Psoas muscle (tissue), 8 donors: Measurements from ENCODE around the gene RELA. TPM values are rescaled to one million over a fixed set of nuclear protein-coding genes. Genes with fewer than 3 reads are reported as not detected.
A peak's percentile ranks its signal among the peaks of the same experiment; 100 is the strongest.

Source experiments
- ATAC-seq, 4 donors: fragments of 200-7000 bp; cut with Tn5 transposase; one replicate each; pipeline ENCODE4 v1.9.1; 2020; ENCODE audit warnings: moderate library complexity in 3 of 4, mild to moderate bottlenecking in 2 of 4
- DNase-seq, 2 donors: peaks; one replicate each; pipeline ENCODE4 v3.0.0-alpha.2; 2020
- H3K27ac ChIP-seq: fragments of 200-600 bp; one replicate; pipeline ENCODE4 v1.8.0; 2022
- H3K27me3 ChIP-seq, 3 donors: fragments of 200-600 bp in 1 of 3; one replicate each; pipeline versions ENCODE4 v1.6.1 to v1.8.0; 2013 to 2022; ENCODE audit warnings: low read length in 2 of 3, mild to moderate bottlenecking in 2 of 3, moderate library complexity in 1 of 3; ENCODE audit not compliant: insufficient read depth in 3 of 3
- H3K36me3 ChIP-seq, 2 donors: fragments of 200-600 bp in 1 of 2; one replicate each; pipeline versions ENCODE4 v1.6.1 to v1.8.0; 2013 to 2022; ENCODE audit warnings: low read depth in 1 of 2, mild to moderate bottlenecking in 1 of 2, moderate library complexity in 1 of 2; ENCODE audit not compliant: insufficient read depth in 1 of 2
- H3K4me1 ChIP-seq: fragments of 200-600 bp; one replicate; pipeline ENCODE4 v1.8.0; 2022
- H3K4me3 ChIP-seq: fragments of 200-600 bp; one replicate; pipeline ENCODE4 v1.8.0; 2022; ENCODE audit warnings: mild to moderate bottlenecking
- H3K9me3 ChIP-seq: fragments of 200-600 bp; one replicate; pipeline ENCODE4 v1.8.0; 2022
- CTCF ChIP-seq: fragments of 200-600 bp; IDR thresholded peaks from one replicate; pipeline ENCODE4 v1.8.0; 2022; ENCODE audit warnings: antibody characterized with exemption
- WGBS, 3 donors: extraction: QIAGEN DNeasy Blood & Tissue Kit; methylation state at CpG; one replicate each; pipeline versions ENCODE4 v1.1.6 to v1.1.7; 2013; 5-methylcytosine and 5-hydroxymethylcytosine counted together
- intact Hi-C, 2 donors: fragments of 100-400 bp; cut with DNase I; formaldehyde crosslinking; loops; one replicate each; pipeline versions ENCODE4 v1.11.0 to v1.14.2; 2022
- polyA plus RNA-seq, 3 donors: library from polyadenylated mRNA; stranded (reverse); fragments of 200-250 nt; gene quantifications; one replicate each; pipeline ENCODE4 v1.2.3, GENCODE V29; 2013
- total RNA-seq, 4 donors: library from RNA; stranded (reverse); fragmentation: NEBNext Ultra II Directional in 2 of 4; extraction: Animal tissue kit (Norgen Biotek cat#: 25700) in 2 of 4; gene quantifications; one replicate each; pipeline versions ENCODE4 v1.2.1 to v1.2.4, GENCODE V29; 2021 to 2023
- donor health status: healthy with polysubstance abuse.
- donor health status: DM: no; HTN: no; CAD: no; lungs with moderate emphysema.
- donor health status: Bipolar disorder and iron deficiency.
- donor health status: healthy.
- donor health status: DM: yes; HTN: yes; CAD: no.
- donor health status: DM: no; HTN: no; CAD: no.
- donor health status: DM: no; HTN: no; CAD: no.
- donor health status: DM: yes; HTN: yes; CAD: no.

RELA gene
- total and polyA plus RNA-seq, 7 donors = 42.1 to 72.6 (median 64.0) TPM

GRCh38 chr11:65649656-65650546 lies 12.8 kb downstream of the RELA start:
- peaks cover 17% of the 10 kb centered on the region for H3K4me1 ChIP-seq

GRCh38 chr11:65648997-65649493 lies 13.7 kb downstream of the RELA start:
- 58 to 64% (median 62%) methylated on average over 12 of the region's 12 CpGs for WGBS, 3 donors
- H3K27ac ChIP-seq = no peak overlapping the region
- no peak for ATAC-seq
- intact Hi-C loops = no loop called here
- H3K4me3 ChIP-seq = no peak overlapping the region
- H3K36me3 ChIP-seq = peaks cover under 1 to 32% of the 10 kb centered on the region in 2 donors
- no peak for TF ChIP-seq CTCF
- peaks cover 0 to 16% (median 0%) of the 10 kb centered on the region in 3 donors for H3K27me3 ChIP-seq
- no peaks in the 10 kb centered on the region for H3K9me3 ChIP-seq
- DNase-seq = peak in 1 of 2 donors; percentile 52
- H3K4me1 ChIP-seq = peaks cover 17% of the 10 kb centered on the region

More at GRCh38 chr11:65649656-65650546, 12.8 kb downstream of the RELA start:
- Histone ChIP-seq H3K4me3 (no peak overlapping the region), H3K27me3 (peaks cover 0 to 16% (median 0%) of the 10 kb centered on the region in 3 donors), H3K36me3 (peaks cover 3 to 40% of the 10 kb centered on the region in 2 donors), H3K27ac (no peak overlapping the region), H3K9me3 (no peaks in the 10 kb centered on the region)
- intact Hi-C loops = loop anchor here in 1 of 2 donors (5.0 kb wide), 1 partner anchor 108 kb away; no protein-coding TSS in a partner anchor
- 81 to 88% (median 86%) methylated on average over 14 to 16 of the region's 16 CpGs for WGBS, 3 donors
- DNase-seq (peak in 1 of 2 donors; percentile 51), ATAC-seq (no peak)
- no peak for TF ChIP-seq CTCF

GRCh38 chr11:65646958-65647701 lies 15.6 kb downstream of the RELA start:
- Histone ChIP-seq H3K36me3 (peaks cover 0 to 37% of the 10 kb centered on the region in 2 donors), H3K4me3 (peak overlapping the region; percentile 49), H3K4me1 (peaks cover 6% of the 10 kb centered on the region), H3K9me3 (no peaks in the 10 kb centered on the region), H3K27me3 (peaks cover 0 to 16% (median 0%) of the 10 kb centered on the region in 3 donors), H3K27ac (no peak overlapping the region)
- DNase-seq = peak; percentile 51 to 59
- WGBS, 3 donors = 37 to 45% (median 39%) methylated on average over 47 to 87 of the region's 87 CpGs
- peak in 3 of 4 donors; percentile 29 to 51 (median 44) for ATAC-seq
- no peak for TF ChIP-seq CTCF
- intact Hi-C loops = no loop called here

GRCh38 chr11:65646288-65646957 lies 16.3 kb downstream of the RELA start:
- Histone ChIP-seq H3K4me1 (peaks cover 1% of the 10 kb centered on the region), H3K4me3 (no peak overlapping the region), H3K9me3 (no peaks in the 10 kb centered on the region), H3K36me3 (peaks cover 0 to 39% of the 10 kb centered on the region in 2 donors), H3K27ac (no peak overlapping the region), H3K27me3 (peaks cover 0 to 16% (median 0%) of the 10 kb centered on the region in 3 donors)
- no peak for TF ChIP-seq CTCF
- intact Hi-C loops = no loop called here
- DNase-seq (peak in 1 of 2 donors; percentile 55), ATAC-seq (no peak)
- 81 to 85% (median 84%) methylated on average over 60 to 68 of the region's 68 CpGs for WGBS, 3 donors
